ENCODE results near the gene RPL37A. TPM values are rescaled to one million over a fixed set of nuclear protein-coding genes. Genes with fewer than 3 reads are reported as not detected.

Gene RPL37A
- total and polyA plus RNA-seq, 12 donors = 1,773 to 6,100 (median 2,062) TPM

- 89 to 91% methylated on average over 4 of the region's 4 CpGs for WGBS, 2 donors
- TF ChIP-seq CTCF (IDR thresholded peaks at IDR 0.05) = no peak
- Histone ChIP-seq H3K27me3 (no peaks in the 10 kb centered on the region), H3K4me3 (no peak overlapping the region), H3K36me3 (no peaks in the 10 kb centered on the region), H3K9me3 (peaks cover 0 to 10% (median 0%) of the 10 kb centered on the region in 11 donors), H3K4me1 (peaks cover 0 to 10% (median 5%) of the 10 kb centered on the region in 9 donors), H3K27ac (no peak overlapping the region)
- ATAC-seq = peak in 1 of 8 donors; percentile 16
- intact Hi-C loops (cut with DNase I) = loop anchor here in 4 of 10 donors (5.0 to 10.0 kb wide), 4 partner anchors 57 to 1225 kb away; no protein-coding TSS in a partner anchor
- DNase-seq = no peak
These were observed 21.5 kb downstream of the RPL37A start for GRCh38 chr2:216520112-216520511.

DNA sequence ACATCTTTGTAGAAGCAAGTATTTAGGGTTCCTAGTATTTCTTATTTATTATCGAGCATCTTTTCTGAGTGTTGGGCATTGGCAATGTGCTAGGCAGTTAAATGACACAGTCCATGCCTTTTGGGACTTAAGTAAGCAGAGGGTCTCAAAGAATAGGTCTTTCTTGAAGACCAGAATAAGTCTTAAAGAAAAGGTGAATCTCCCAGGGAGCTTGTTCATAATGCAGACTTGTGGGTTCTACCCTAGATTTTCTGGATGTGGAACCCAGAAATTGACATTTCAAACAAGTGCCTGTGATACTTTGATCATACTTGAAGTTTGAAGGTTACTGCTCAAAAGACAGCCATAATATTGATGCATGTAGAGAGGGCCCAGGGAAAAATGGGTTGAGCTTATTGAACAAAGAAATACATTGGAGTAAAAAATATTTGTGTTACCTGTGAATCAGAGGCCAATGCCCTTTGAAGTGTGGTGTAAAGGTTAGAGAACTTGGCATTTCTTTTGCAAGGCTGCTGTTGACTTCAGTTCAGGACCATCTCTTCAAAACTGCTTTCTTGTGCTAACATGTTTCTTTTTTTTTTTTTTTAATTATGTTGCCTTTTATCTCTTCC, 24.4 kb downstream of the RPL37A start:
- ATAC-seq (no peak), DNase-seq (no peak)
- 92 to 97% methylated on average over 1 of the region's 1 CpG for WGBS, 2 donors
- intact Hi-C loops (cut with DNase I) = loop anchor here in 4 of 10 donors (5.0 to 10.0 kb wide), 4 partner anchors 54 to 1222 kb away; no protein-coding TSS in a partner anchor
- no peaks in the 10 kb centered on the region for H3K27me3 ChIP-seq
- H3K4me1 ChIP-seq = peaks cover 0 to 25% (median 12%) of the 10 kb centered on the region in 9 donors
- H3K4me3 ChIP-seq = no peak overlapping the region
- no peak overlapping the region for H3K27ac ChIP-seq
- H3K9me3 ChIP-seq = peaks cover 0 to 10% (median 0%) of the 10 kb centered on the region in 11 donors
- no peak for TF ChIP-seq CTCF (IDR thresholded peaks at IDR 0.05)
- H3K36me3 ChIP-seq = no peaks in the 10 kb centered on the region

DNA sequence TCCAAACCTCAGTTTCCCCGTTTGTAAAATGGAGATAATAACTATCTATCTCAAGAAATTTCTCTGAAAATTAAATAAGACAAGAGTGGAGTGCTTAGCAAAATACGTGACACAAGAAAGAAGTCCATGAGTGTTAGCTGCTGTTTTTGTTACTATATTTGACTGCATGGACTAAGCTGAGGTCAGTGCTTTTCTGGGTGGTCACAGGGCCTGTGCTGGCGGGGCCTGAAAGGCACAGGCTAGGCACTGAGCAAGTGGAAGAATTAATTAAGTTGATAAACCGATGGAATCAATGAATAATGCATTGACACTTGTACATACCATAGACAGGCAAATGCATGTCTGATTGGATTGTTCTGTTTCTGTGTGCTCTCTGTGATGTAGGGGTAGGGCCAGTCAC, 27.3 kb downstream of the RPL37A start:
- DNase-seq (no peak), ATAC-seq (peak in 6 of 8 donors; percentile 42 to 85 (median 68))
- TF ChIP-seq CTCF (IDR thresholded peaks at IDR 0.05) = no peak
- H3K27ac ChIP-seq = peak overlapping the region in 1 of 10 donors; percentile 42
- peaks cover 0 to 23% (median 7%) of the 10 kb centered on the region in 9 donors for H3K4me1 ChIP-seq
- intact Hi-C loops (cut with DNase I) = loop anchor here in 1 of 10 donors (10.0 kb wide), 1 partner anchor 1219 kb away; no protein-coding TSS in a partner anchor
- H3K27me3 ChIP-seq = no peaks in the 10 kb centered on the region
- H3K9me3 ChIP-seq = peaks cover 0 to 10% (median 0%) of the 10 kb centered on the region in 11 donors
- H3K4me3 ChIP-seq = no peak overlapping the region
- H3K36me3 ChIP-seq = no peaks in the 10 kb centered on the region
- WGBS, 2 donors = 56 to 61% methylated on average over 4 of the region's 4 CpGs

DNA sequence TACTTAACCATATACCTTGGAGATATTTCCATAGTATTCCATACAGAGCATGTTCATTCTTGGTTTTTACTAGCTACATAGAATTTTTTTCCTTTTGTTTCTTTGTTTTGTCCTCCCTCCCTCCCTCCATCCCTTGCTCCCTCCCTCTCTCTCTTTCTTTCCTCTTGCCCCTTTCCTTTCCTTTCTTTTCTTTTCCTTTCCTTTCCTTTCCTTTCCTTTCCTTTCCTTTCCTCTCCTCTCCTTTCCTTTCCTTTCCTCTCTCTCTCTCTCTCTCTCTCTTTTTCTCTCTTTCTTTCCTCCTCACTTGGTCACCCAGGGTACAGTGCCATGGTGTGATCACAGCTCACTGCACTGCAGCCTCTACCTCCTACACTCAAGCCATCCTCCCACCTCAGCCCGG, 28.3 kb downstream of the RPL37A start:
- Histone ChIP-seq H3K4me1 (peaks cover 0 to 24% (median 7%) of the 10 kb centered on the region in 9 donors), H3K4me3 (no peak overlapping the region), H3K27me3 (no peaks in the 10 kb centered on the region), H3K27ac (no peak overlapping the region), H3K9me3 (peaks cover 0 to 10% (median 0%) of the 10 kb centered on the region in 11 donors), H3K36me3 (no peaks in the 10 kb centered on the region)
- WGBS, 2 donors = 92 to 100% methylated on average over 1 of the region's 1 CpG
- no peak for DNase-seq
- no peak for TF ChIP-seq CTCF (IDR thresholded peaks at IDR 0.05)
- intact Hi-C loops (cut with DNase I) = loop anchor here in 1 of 10 donors (10.0 kb wide), 1 partner anchor 1218 kb away; no protein-coding TSS in a partner anchor
- ATAC-seq = no peak

All from heart right ventricle (tissue), 16 donors.